Aorta (tissue), 5 donors: ENCODE measurements around the gene ATXN7L1. TPM values are rescaled to one million over a fixed set of nuclear protein-coding genes. Genes with fewer than 3 reads are reported as not detected.
"Not testable (repeated sequence)": the region's sequence is repeated elsewhere in the genome, so short reads cannot be mapped to it uniquely, and the experiment has no call there.

Experiments
- ATAC-seq: fragments of 200-7000 bp; cut with Tn5 transposase; one replicate; pipeline ENCODE4 v1.9.1; 2022; ENCODE audit warnings: moderate library complexity; ENCODE audit not compliant: low FRiP score
- DNase-seq, 2 donors: peaks; one replicate each; pipeline ENCODE4 v3.0.0-alpha.2; 2020
- H3K27ac ChIP-seq, 2 donors: one replicate each; pipeline ENCODE4 v1.5.1; 2013; ENCODE audit warnings: low read length in 2 of 2, mild to moderate bottlenecking in 2 of 2, moderate library complexity in 2 of 2, control low read depth in 1 of 2, inconsistent platforms in 1 of 2, low read depth in 1 of 2
- H3K27me3 ChIP-seq, 2 donors: one replicate each; pipeline ENCODE4 v1.6.1; 2013; ENCODE audit warnings: control low read depth in 1 of 2, low read length in 1 of 2, mild to moderate bottlenecking in 1 of 2, moderate library complexity in 1 of 2; ENCODE audit not compliant: insufficient read depth in 2 of 2, control insufficient read depth in 1 of 2
- H3K36me3 ChIP-seq, 2 donors: one replicate each; pipeline ENCODE4 v1.6.1; 2013; ENCODE audit warnings: control low read depth in 1 of 2, low read length in 1 of 2, mild to moderate bottlenecking in 1 of 2; ENCODE audit not compliant: insufficient read depth in 2 of 2, control insufficient read depth in 1 of 2
- H3K4me1 ChIP-seq, 2 donors: one replicate each; pipeline ENCODE4 v1.6.1; 2013; ENCODE audit warnings: low read length in 2 of 2, control low read depth in 1 of 2, mild to moderate bottlenecking in 1 of 2, moderate library complexity in 1 of 2; ENCODE audit not compliant: insufficient read depth in 2 of 2, control insufficient read depth in 1 of 2
- H3K4me3 ChIP-seq, 2 donors: one replicate each; pipeline ENCODE4 v1.5.1; 2013; ENCODE audit warnings: low read length in 2 of 2, control low read depth in 1 of 2, mild to moderate bottlenecking in 1 of 2
- H3K9me3 ChIP-seq: one replicate; pipeline ENCODE4 v1.6.1; 2013; ENCODE audit warnings: mild to moderate bottlenecking, low read length; ENCODE audit not compliant: control insufficient read depth
- WGBS, 2 donors: extraction: QIAGEN DNeasy Blood & Tissue Kit; methylation state at CpG; one replicate each; pipeline ENCODE4 v1.1.7; 2013; 5-methylcytosine and 5-hydroxymethylcytosine counted together
- intact Hi-C, 2 donors: fragments of 100-400 bp; cut with DNase I; formaldehyde crosslinking; loops; one replicate each; pipeline versions ENCODE4 v1.14.2 to v1.15.0; 2022
- polyA plus RNA-seq, 2 donors: library from polyadenylated mRNA; stranded (reverse); fragments of 200-250 nt; gene quantifications; one replicate each; pipeline ENCODE4 v1.2.3, GENCODE V29; 2013
- total RNA-seq, 2 donors: library from RNA; stranded (reverse); fragmentation: NEBNext Ultra II Directional; extraction: Animal tissue kit (Norgen Biotek cat#: 25700); gene quantifications; one replicate each; pipeline ENCODE4 v1.2.1, GENCODE V29; 2021
- donor health status: healthy with polysubstance abuse.
- donor health status: Bipolar disorder and iron deficiency.
- donor health status: DM: no; HTN: no; CAD: no.
- donor health status: DM: no; HTN: no; CAD: no.
- donor health status: DM: yes; HTN: yes; CAD: no.

ATXN7L1 gene
- total and polyA plus RNA-seq, 4 donors, result 2.5 to 20.1 (median 8.4) TPM

DNA sequence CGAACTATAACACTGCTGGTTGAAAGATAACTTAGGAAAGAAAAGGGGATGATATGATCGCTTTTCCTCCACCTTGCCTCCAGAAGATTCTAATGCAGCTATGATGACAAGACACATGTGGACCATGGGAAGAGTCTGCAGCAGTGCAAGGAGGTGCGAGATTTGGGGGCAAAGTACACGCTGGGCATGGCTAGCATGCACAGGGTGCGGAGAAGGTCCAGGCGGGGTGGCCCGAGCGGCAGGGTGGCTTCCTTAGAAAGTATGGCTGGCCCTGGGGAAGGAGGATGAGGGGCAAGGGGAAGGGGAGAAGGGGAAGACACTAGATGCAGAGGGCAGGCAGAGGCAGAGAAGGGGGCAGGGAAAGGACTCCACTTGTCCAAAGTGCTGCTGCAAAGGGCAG, 15.6 kb downstream of the ATXN7L1 start:
- Histone ChIP-seq H3K9me3 (no peaks in the 10 kb centered on the region), H3K4me1 (no peaks in the 10 kb centered on the region), H3K27me3 (no peaks in the 10 kb centered on the region), H3K4me3 (no peak overlapping the region), H3K36me3 (no peaks in the 10 kb centered on the region), H3K27ac (no peak overlapping the region)
- no peak for ATAC-seq
- intact Hi-C loops, result no loop called here
- 95 to 97% methylated on average over 8 of the region's 8 CpGs for WGBS, 2 donors
- no peak for DNase-seq

DNA sequence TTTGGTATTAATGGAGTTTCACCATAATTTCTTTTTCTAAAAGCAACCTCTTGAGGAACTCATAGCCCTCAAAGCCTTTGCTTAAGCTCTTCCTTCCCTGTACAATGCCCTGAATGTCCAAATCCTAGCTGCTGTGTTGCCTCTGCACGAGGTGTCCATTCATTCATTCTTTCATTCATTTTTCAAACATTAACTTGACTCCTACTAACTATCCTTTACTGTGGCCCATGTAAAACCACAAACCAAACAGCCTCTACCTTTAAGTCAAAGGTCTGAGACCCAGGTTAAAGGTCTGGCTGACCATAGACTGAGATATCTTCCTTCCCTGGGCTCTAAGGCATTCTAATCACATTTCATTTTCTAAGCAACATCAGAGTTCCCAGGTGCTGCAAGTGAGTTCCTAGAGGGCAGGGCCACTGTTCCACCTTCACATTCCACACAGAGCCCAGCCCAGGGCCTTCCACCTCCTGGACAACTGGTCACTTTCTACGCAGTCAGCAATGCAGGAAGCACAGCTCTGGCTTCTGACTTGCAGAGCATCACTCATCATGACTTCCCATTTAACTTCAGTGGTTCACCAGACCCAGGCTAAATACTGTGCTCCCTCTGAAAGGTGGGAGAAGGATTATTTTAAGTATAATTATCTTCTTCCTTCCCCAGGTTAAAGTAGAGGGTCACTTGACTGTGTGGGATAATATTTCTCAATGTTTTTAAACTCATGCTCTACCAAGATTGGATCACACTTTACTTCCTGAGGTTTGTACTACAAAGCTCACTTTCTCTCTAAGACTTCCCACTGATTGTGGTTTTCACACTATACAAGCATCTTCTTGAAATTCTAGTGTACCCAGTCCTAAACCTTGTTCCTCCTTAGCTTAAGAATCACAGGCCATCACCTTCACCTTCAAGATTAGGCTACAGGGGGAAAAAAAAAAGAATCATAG, 19.1 kb downstream of the ATXN7L1 start:
- Histone ChIP-seq H3K4me1 (no peaks in the 10 kb centered on the region), H3K9me3 (no peaks in the 10 kb centered on the region), H3K27me3 (no peaks in the 10 kb centered on the region), H3K27ac (no peak overlapping the region), H3K4me3 (no peak overlapping the region), H3K36me3 (no peaks in the 10 kb centered on the region)
- 82 to 83% methylated on average over 2 of the region's 2 CpGs for WGBS, 2 donors
- intact Hi-C loops, result no loop called here
- DNase-seq (no peak), ATAC-seq (no peak)

DNA sequence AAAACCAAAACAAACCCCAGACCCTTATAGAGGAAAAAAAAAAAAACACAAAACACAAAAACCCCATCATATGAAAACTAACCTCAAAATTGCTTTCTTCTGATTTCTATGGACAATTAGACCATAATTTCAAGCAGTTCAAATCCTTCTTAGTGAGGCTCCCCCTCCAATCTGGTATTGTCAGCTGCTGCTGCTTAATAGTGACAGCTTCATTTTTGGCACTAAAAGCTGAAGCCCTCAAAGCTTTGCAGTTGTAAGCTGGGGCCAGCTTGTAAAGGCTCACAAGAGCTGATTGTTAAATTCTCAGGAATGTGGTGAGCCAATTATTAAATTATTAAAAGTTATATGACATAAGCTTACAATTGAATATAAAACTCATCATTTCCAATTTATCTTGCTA, 21.9 kb downstream of the ATXN7L1 start:
- no peak for ATAC-seq
- no peak overlapping the region for H3K4me3 ChIP-seq
- intact Hi-C loops, result no loop called here
- DNase-seq, result no peak
- no peaks in the 10 kb centered on the region for H3K4me1 ChIP-seq
- H3K9me3 ChIP-seq, result no peaks in the 10 kb centered on the region
- no peak overlapping the region for H3K27ac ChIP-seq
- no peaks in the 10 kb centered on the region for H3K27me3 ChIP-seq
- H3K36me3 ChIP-seq, result no peaks in the 10 kb centered on the region

DNA sequence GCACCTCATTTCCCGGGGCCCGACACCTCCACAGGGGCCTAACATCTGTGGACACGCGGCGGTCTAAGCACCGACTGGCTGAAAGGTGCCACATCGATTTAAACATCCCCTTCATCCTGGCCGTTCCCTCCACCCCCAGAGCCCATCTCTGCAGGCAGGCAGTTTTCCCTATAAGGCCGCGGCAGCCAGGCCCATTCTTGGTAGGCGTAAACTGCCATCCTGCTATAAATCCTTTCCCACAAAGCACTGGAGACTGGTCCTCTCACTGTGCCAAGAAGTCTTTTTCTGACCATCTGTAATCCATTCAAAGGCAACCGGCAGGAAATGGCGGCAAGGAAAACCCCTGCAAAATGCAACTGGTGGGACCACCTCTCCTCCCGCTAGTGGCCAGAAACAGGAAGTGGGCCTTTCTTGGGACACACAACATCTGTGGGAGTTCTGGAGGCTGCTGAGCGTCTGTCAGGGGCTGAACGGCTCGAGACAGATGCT, 22.4 kb downstream of the ATXN7L1 start:
- DNase-seq, result no peak
- no peaks in the 10 kb centered on the region for H3K9me3 ChIP-seq
- H3K36me3 ChIP-seq, result no peaks in the 10 kb centered on the region
- WGBS, 2 donors, result 58 to 70% methylated on average over 17 of the region's 17 CpGs
- no peak overlapping the region for H3K4me3 ChIP-seq
- no peaks in the 10 kb centered on the region for H3K4me1 ChIP-seq
- no peaks in the 10 kb centered on the region for H3K27me3 ChIP-seq
- no peak overlapping the region for H3K27ac ChIP-seq
- peak; percentile 34 for ATAC-seq
- intact Hi-C loops, result no loop called here

DNA sequence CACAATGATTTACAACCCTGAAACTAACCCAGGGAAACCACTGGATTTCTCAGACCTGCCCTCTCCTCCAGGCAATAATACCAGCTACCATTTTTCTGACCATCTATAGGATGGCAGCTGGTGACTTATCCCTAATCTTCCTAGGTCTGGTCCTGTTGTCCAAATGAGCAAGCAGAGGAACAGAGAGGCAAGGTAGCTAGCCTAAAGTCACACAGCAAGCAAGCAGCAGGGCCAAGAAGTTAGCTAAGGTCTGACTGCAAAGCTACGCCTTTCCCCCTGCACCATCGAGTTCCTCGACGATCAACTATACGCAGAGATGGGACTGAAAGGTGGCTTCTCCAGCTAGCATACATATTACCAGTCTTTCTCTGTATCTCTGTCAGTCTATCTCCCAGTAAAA, 25.3 kb downstream of the ATXN7L1 start:
- no peaks in the 10 kb centered on the region for H3K4me1 ChIP-seq

DNA sequence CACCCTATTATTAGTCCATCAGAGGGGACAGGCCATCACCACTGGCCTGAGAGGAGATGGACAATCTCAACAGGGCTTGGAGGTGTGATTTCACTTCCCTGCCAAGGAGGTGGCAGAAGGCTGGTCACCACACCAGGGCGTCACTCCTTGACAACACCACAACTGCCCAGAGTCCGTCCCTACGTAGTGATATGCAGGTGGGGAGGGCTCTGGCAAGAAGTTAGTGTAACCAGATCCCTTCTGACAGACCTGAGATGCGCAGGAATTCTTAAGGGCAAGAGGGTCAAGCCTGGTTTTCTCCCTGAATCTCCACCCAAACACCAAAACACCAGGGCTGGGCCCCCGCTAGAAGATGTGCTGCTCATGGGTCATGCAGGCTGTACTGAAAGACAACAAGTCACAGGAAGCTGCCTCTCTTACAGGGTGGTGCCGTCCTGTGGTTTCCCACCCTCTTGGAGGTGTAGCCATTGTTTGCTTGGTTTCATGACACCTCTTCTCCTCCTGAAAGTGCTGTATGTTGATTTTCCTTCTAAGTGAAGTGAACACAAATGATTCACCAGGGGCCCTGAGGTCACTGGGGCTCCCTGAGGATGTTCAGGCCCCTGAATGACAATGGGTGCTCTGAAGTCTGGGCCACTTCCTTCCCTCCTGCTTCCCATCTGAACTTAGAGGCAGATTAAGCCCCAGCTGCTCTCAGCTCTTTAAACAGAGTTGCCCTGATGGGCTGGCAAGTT, 27.1 kb downstream of the ATXN7L1 start:
- H3K9me3 ChIP-seq, result no peaks in the 10 kb centered on the region
- intact Hi-C loops, result no loop called here
- 92 to 93% methylated on average over 6 of the region's 6 CpGs for WGBS, 2 donors
- H3K27ac ChIP-seq, result no peak overlapping the region
- ATAC-seq, result no peak
- H3K4me1 ChIP-seq, result no peaks in the 10 kb centered on the region
- no peak overlapping the region for H3K4me3 ChIP-seq
- no peaks in the 10 kb centered on the region for H3K27me3 ChIP-seq
- H3K36me3 ChIP-seq, result no peaks in the 10 kb centered on the region
- no peak for DNase-seq

More for the DNA sequence above, 25.3 kb downstream of the ATXN7L1 start:
- H3K9me3 ChIP-seq, result no peaks in the 10 kb centered on the region
- DNase-seq (no peak), ATAC-seq (no peak)
- H3K36me3 ChIP-seq, result no peaks in the 10 kb centered on the region
- intact Hi-C loops, result no loop called here
- H3K27me3 ChIP-seq, result no peaks in the 10 kb centered on the region
- no peak overlapping the region for H3K4me3 ChIP-seq
- H3K27ac ChIP-seq, result no peak overlapping the region
- WGBS, 2 donors, result 86 to 93% methylated on average over 5 of the region's 5 CpGs

DNA sequence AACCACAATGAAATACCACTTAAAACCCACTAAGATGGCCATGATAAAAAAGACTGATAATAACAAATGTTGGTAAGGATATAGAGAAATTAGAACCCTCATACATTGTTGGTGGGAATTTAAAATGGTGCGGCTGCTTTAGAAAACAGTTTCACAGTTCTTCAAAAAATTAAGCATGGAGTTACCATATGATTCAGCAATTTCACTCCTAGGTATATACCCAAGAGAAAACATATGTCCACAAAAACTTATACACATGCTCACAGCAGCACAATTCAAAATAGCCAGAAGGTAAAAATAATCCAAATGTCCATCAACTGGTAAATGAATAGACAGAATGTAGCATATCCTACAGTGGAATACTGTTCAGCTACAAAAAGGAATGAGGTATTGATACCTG, 30.0 kb downstream of the ATXN7L1 start:
- intact Hi-C loops, result no loop called here
- H3K4me1 ChIP-seq, result no peaks in the 10 kb centered on the region
- no peak overlapping the region for H3K27ac ChIP-seq
- H3K9me3 ChIP-seq, result no peaks in the 10 kb centered on the region
- no peak for ATAC-seq
- WGBS, 2 donors, result 97 to 99% methylated on average over 1 of the region's 1 CpG
- no peak for DNase-seq
- no peak overlapping the region for H3K4me3 ChIP-seq
- no peaks in the 10 kb centered on the region for H3K36me3 ChIP-seq
- H3K27me3 ChIP-seq, result no peaks in the 10 kb centered on the region

DNA sequence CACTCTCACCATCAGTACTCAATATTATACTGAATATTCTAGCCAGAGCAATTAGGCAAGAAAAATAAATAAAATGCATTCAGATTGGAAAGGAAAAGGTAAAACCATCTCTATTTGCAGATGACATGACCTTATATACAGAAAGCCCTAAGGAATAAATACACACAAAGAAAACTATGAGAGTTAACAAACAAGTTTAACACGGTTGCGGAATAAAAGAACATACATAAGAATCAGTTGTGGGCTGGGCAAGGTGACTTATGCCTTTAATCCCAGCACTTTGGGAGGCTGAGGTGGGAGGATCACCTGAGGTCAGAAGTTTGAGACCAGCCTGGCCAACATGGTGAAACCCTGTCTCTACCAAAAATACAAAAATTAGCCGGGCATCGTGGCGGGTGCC, 31.7 kb downstream of the ATXN7L1 start:
- DNase-seq, H3K36me3 ChIP-seq, H3K4me1 ChIP-seq, intact Hi-C loops, ATAC-seq, H3K27me3 ChIP-seq, H3K27ac ChIP-seq, H3K4me3 ChIP-seq, H3K9me3 ChIP-seq: not testable (repeated sequence)
- 94 to 99% methylated on average over 5 of the region's 5 CpGs for WGBS, 2 donors
